ENCODE data around the gene RFXAP.

RFXAP gene

DNA sequence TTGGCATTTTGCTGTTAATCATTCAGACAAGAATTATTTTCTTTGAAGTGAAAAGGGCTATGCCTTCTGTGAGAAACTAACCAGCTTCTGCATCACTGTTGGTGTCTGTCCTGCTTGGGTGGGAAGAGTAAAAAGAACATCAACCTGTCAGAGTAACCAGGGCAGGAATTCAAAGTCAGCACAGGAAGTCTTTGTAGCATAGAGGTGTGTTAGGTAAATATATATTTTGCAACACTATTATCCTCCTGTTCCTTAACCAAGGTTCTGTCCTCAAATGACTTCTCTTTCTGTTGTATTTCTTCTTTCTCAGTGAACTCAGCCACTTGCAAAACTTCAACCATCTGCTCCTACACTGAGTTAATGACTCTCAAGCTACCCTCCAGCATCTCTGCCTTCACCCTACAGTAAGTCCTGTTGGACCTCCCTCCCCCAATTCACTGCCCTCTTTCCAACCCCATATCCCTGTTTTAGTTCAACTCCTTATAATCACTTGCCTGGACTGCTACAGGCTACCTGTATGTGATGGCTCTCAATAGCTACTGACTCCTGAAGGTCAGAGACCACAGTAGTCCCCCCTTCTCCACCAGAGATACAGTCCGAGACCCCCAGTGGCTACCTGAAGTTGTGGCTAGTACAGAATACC, 51.1 kb downstream of the RFXAP start:
- DNase-seq (ENCODE audit: low read depth): no peak

DNA sequence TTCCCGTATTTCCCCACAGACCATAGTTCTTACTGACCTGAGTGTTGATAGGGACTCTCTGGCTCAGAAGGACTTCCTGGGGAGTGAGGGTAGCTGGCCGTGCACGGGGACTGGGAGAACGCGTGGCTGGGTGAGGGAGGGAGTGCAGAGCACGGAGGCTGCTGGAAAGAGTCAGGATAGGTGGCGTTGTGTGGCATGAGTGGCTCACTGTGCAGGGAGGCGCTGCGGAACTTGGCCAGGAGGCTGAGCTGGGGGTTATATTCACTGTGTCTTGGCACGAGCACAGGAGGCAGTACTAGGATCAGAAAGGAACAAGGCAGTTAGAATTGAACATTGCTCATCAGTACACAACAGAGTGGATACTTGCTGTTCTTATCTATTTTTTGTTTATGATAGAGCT, 53.6 kb downstream of the RFXAP start:
- DNase-seq (ENCODE audit: low read depth): no peak

DNA sequence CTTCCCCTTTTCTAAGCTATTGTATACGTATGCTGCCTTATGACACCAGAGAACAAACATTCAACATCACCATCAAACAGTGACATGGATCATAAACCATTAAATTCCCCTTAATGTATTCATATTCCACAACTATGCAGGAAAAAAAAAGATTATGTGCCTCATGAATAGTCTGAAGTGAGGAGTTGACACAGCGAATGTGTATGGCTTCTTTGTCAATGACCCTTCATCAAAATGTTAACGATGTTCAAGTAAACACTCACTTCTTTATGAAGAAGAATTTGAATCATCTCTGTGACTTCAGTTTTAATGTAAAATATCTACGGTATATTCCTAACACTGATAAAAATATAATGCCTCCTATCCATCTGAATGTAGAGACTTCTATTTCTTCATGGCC, 56.4 kb downstream of the RFXAP start:
- DNase-seq (ENCODE audit: low read depth): no peak

GRCh38 chr13:36875961-36876360, 56.9 kb downstream of the RFXAP start:
- no peak for DNase-seq (ENCODE audit: low read depth)

Measured in non-pigmented ciliary epithelial cell (primary cell).